Testis (tissue), 3 donors: Measurements from ENCODE around the gene IP6K1. TPM values are rescaled to one million over a fixed set of nuclear protein-coding genes. Genes with fewer than 3 reads are reported as not detected.

Source experiments
- DNase-seq: peaks from one replicate; pipeline ENCODE4 v3.0.0-alpha.2; 2019
- H3K27ac ChIP-seq, 2 donors: fragments of 200-600 bp; sonication (generic); one replicate each; pipeline ENCODE4 v1.5.1; 2019
- H3K27me3 ChIP-seq: fragments of 200-600 bp; sonication (generic); one replicate; pipeline ENCODE4 v1.5.1; 2019
- H3K36me3 ChIP-seq: fragments of 200-600 bp; sonication (generic); one replicate; pipeline ENCODE4 v1.5.1; 2017; ENCODE audit warnings: low read depth; ENCODE audit errors: missing control alignments
- H3K4me1 ChIP-seq: fragments of 200-600 bp; sonication (generic); one replicate; pipeline ENCODE4 v1.5.1; 2019
- H3K4me3 ChIP-seq, 2 donors: fragments of 200-600 bp; sonication (generic); one replicate each; pipeline ENCODE4 v1.5.1; 2017 to 2019
- H3K9me3 ChIP-seq: fragments of 200-600 bp; sonication (generic); one replicate; pipeline ENCODE4 v1.5.1; 2017
- POLR2A ChIP-seq: fragments of 450-650 bp; IDR thresholded peaks from one replicate; pipeline ENCODE4 v1.6.1; 2017; ENCODE audit warnings: antibody characterized with exemption, mild to moderate bottlenecking, moderate library complexity
- WGBS, 2 donors: methylation state at CpG; one replicate each; pipeline ENCODE4 v1.1.5; 2018; 5-methylcytosine and 5-hydroxymethylcytosine counted together
- intact Hi-C: fragments of 100-400 bp; cut with DNase I; formaldehyde crosslinking; loops from one replicate; pipeline ENCODE4 v1.15.1; 2023; ENCODE audit warnings: low total_unique reads
- polyA plus RNA-seq: library from polyadenylated mRNA; stranded (reverse); fragments of 350-450 nt; fragmentation: Illumina TruSeq; extraction: RNeasy Lipid Tissue Mini Kit (QIAGEN cat#74804); gene quantifications from one replicate; pipeline ENCODE4 v1.2.3, GENCODE V29; 2014; ENCODE audit warnings: low read depth, low replicate concordance; ENCODE audit not compliant: insufficient read depth
- total RNA-seq, 2 donors: library from RNA; depleted of rRNA; stranded (reverse); fragments of >200 nt; gene quantifications; one replicate each; pipeline ENCODE4 v1.2.3, GENCODE V29; 2016
- TF ChIP-seq, protein P1 (sequence below), 3 experiments: fragments of 450-650 bp in 2 of 3; fragments of 200-600 bp in 1 of 3; sonication (generic) in 1 of 3; IDR thresholded peaks; one replicate each; pipeline ENCODE4 v1.5.1; 2016 to 2019; ENCODE audit warnings: antibody characterized with exemption in 3 of 3, mild to moderate bottlenecking in 2 of 3, moderate library complexity in 1 of 3

IP6K1 gene
- total and polyA plus RNA-seq, 3 donors from 2014 or later, result 96.0 to 134 (median 97.4) TPM

DNA sequence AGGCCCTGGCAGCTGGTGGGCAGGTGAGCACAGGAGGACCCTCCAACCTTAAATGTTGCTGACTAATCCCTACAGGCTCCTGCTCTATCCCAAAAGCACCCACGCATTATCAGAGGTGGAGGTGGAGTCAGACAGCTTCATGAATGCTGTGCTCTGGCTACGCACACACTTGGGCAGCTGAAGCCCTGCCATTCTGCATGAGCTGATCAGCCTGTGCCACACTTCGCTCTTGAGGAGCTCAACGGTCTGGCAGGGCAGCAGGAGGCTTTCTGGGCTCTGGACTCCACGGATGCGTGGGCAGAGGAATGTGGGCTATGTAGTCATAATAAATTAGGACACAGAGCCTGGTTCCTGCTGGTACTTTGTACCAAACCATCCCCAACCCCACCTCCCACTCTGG lies 103.2 kb downstream of the IP6K1 start:
- 79 to 100% methylated on average over 1 to 6 of the region's 6 CpGs for WGBS, 2 donors
- no peak overlapping the region for H3K4me3 ChIP-seq
- no peaks in the 10 kb centered on the region for H3K4me1 ChIP-seq
- TF ChIP-seq, protein P1, sequence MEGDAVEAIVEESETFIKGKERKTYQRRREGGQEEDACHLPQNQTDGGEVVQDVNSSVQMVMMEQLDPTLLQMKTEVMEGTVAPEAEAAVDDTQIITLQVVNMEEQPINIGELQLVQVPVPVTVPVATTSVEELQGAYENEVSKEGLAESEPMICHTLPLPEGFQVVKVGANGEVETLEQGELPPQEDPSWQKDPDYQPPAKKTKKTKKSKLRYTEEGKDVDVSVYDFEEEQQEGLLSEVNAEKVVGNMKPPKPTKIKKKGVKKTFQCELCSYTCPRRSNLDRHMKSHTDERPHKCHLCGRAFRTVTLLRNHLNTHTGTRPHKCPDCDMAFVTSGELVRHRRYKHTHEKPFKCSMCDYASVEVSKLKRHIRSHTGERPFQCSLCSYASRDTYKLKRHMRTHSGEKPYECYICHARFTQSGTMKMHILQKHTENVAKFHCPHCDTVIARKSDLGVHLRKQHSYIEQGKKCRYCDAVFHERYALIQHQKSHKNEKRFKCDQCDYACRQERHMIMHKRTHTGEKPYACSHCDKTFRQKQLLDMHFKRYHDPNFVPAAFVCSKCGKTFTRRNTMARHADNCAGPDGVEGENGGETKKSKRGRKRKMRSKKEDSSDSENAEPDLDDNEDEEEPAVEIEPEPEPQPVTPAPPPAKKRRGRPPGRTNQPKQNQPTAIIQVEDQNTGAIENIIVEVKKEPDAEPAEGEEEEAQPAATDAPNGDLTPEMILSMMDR (IDR thresholded peaks at IDR 0.05), result no peak
- no peak for TF ChIP-seq POLR2A
- intact Hi-C loops, result no loop called here
- H3K27ac ChIP-seq, result no peak overlapping the region
- DNase-seq, result no peak
- H3K9me3 ChIP-seq, result no peaks in the 10 kb centered on the region
- H3K36me3 ChIP-seq, result no peaks in the 10 kb centered on the region
- no peaks in the 10 kb centered on the region for H3K27me3 ChIP-seq

DNA sequence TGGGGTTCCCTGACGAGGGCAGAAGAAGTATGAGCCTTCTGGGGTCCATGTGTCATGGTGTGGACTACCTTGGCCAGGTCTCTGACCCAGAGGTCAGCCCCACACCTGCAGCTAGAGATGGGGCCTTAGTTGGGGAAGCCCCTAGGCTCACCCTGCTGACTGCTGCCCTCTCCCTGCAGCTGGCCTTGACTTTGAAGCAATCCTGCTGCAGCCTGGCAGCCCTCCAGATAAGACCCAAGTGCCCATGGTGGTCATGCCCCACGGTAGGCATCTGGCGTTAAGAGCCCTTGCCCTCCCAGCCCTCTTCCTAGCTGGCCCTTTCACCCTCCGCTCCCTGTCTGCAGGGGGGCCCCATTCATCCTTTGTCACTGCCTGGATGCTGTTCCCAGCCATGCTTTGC lies 104.8 kb downstream of the IP6K1 start:
- H3K36me3 ChIP-seq, result no peaks in the 10 kb centered on the region
- TF ChIP-seq POLR2A, result no peak
- TF ChIP-seq, protein P1 (IDR thresholded peaks at IDR 0.05), result no peak
- DNase-seq, result no peak
- no peaks in the 10 kb centered on the region for H3K27me3 ChIP-seq
- H3K27ac ChIP-seq, result no peak overlapping the region
- intact Hi-C loops, result no loop called here
- WGBS, 2 donors, result 75 to 82% methylated on average over 4 of the region's 4 CpGs
- H3K9me3 ChIP-seq, result no peaks in the 10 kb centered on the region
- no peak overlapping the region for H3K4me3 ChIP-seq
- no peaks in the 10 kb centered on the region for H3K4me1 ChIP-seq

DNA sequence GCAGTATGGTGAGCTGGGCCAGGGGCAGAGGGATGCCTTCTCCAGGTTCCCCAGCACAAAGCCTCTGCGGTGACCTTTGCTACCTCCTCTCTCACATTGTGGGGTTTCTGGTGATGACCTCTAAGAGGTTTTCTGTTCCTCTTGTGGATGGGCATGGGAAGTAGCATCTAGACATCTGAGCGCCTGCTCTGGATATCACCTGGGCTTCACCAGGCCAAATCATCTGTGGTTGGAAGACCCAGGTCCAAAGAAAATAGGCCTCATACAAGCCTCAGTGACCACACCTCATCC lies 105.2 kb downstream of the IP6K1 start:
- 100% methylated on average over 2 of the region's 2 CpGs for WGBS, 2 donors
- DNase-seq, result no peak
- H3K27ac ChIP-seq, result no peak overlapping the region
- TF ChIP-seq, protein P1 (IDR thresholded peaks at IDR 0.05), result no peak
- TF ChIP-seq POLR2A, result no peak
- H3K36me3 ChIP-seq, result no peaks in the 10 kb centered on the region
- H3K4me1 ChIP-seq, result no peaks in the 10 kb centered on the region
- no peaks in the 10 kb centered on the region for H3K9me3 ChIP-seq
- intact Hi-C loops, result no loop called here
- H3K27me3 ChIP-seq, result no peaks in the 10 kb centered on the region
- H3K4me3 ChIP-seq, result no peak overlapping the region

DNA sequence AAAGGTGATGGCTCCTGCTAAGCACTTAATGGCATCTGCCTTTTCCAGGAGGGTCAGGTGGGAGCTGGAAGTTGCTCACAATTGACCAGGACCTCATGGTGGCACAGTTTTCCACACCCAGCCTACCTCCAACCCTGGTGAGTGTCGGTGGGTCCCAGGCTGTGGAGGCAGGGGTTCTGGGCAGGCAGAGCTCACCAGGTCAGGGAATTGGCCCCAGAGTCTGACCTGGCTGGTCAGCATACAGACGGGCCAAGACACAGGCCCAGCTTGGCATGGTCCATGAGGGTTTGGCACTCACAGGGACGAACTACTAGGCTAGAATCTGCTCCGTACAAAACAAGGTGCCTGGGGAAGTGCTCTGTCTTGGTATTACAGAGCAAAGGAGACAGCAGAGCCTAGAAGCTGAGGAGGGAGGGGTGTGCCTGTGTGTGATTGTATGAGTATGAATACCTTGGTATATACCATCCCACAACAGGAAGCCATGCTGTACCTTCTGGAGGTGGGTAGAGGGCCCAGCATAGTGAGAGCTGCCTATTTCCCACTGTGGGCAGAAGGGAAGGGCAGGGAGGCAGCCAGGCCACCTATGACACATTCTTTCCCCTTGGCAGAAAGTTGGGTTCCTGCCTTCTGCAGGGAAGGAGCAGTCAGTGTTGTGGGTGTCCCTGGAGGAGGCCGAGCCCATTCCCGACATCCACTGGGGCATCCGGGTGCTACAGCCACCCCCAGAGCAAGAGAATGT lies 105.7 kb downstream of the IP6K1 start:
- WGBS, 2 donors, result 87 to 89% methylated on average over 3 to 7 of the region's 7 CpGs
- Histone ChIP-seq H3K27ac (no peak overlapping the region), H3K9me3 (no peaks in the 10 kb centered on the region), H3K4me1 (no peaks in the 10 kb centered on the region), H3K4me3 (no peak overlapping the region), H3K36me3 (no peaks in the 10 kb centered on the region), H3K27me3 (no peaks in the 10 kb centered on the region)
- TF ChIP-seq POLR2A, result no peak
- TF ChIP-seq, protein P1 (IDR thresholded peaks at IDR 0.05), result no peak
- no peak for DNase-seq
- intact Hi-C loops, result no loop called here

DNA sequence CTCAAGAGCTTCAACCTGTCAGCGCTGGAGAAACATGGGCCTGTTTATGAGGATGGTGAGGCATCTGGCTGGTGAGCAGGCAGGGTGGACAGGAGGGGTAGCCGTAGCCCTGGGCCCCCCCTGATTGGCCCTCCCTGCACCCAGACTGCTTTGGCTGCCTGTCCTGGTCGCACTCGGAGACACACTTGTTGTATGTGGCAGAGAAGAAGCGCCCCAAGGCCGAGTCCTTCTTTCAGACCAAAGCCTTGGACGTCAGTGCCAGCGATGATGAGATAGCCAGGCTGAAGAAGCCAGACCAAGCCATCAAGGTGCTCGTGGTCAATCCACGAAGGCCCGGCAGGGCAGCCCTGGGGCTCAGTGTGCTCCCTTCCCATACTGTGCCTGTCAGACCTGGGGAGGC lies 110.4 kb downstream of the IP6K1 start:
- TF ChIP-seq, protein P1 (IDR thresholded peaks at IDR 0.05), result no peak
- no peak for TF ChIP-seq POLR2A
- no peak for DNase-seq
- Histone ChIP-seq H3K27me3 (no peaks in the 10 kb centered on the region), H3K36me3 (no peaks in the 10 kb centered on the region), H3K4me3 (no peak overlapping the region), H3K9me3 (no peaks in the 10 kb centered on the region), H3K27ac (no peak overlapping the region), H3K4me1 (peaks cover 12% of the 10 kb centered on the region)
- WGBS, 2 donors, result 93% methylated on average over 11 of the region's 11 CpGs
- intact Hi-C loops, result loop anchor here (10.0 kb wide), 1 partner anchor 131 kb away; no protein-coding TSS in a partner anchor
